Memory B cell (primary cell): ENCODE results near the gene TMEM62.
A peak's percentile ranks its signal among the peaks of the same experiment; 100 is the strongest.
"Not testable (repeated sequence)": the region's sequence is repeated elsewhere in the genome, so short reads cannot be mapped to it uniquely, and the experiment has no call there.

Experiments used
- ATAC-seq: fragments of 150-1000 bp; cut with Tn5 transposase; 2 replicates; pipeline ENCODE4 v1.10.0; 2021; ENCODE audit warnings: low read depth, mild to moderate bottlenecking, moderate library complexity
- DNase-seq, 2 donors: peaks; one replicate each; pipeline ENCODE4 v3.0.0; 2022; ENCODE audit warnings: low spot score in 2 of 2
- H3K27ac Mint-ChIP-seq: one replicate; pipeline ENCODE4 v1.8.0; 2022; ENCODE audit warnings: mild to moderate bottlenecking, moderate library complexity, mixed read lengths
- H3K27me3 Mint-ChIP-seq: one replicate; pipeline ENCODE4 v1.8.0; 2022; ENCODE audit warnings: mixed read lengths
- H3K36me3 Mint-ChIP-seq: one replicate; pipeline ENCODE4 v1.8.0; 2022; ENCODE audit warnings: mild to moderate bottlenecking, mixed read lengths
- H3K4me1 Mint-ChIP-seq: one replicate; pipeline ENCODE4 v1.8.0; 2022; ENCODE audit warnings: mixed read lengths
- H3K4me3 Mint-ChIP-seq: one replicate; pipeline ENCODE4 v1.8.0; 2022; ENCODE audit warnings: mild to moderate bottlenecking, moderate library complexity, mixed read lengths
- H3K9me3 Mint-ChIP-seq: one replicate; pipeline ENCODE4 v1.8.0; 2022; ENCODE audit warnings: mixed read lengths

Gene TMEM62

DNA sequence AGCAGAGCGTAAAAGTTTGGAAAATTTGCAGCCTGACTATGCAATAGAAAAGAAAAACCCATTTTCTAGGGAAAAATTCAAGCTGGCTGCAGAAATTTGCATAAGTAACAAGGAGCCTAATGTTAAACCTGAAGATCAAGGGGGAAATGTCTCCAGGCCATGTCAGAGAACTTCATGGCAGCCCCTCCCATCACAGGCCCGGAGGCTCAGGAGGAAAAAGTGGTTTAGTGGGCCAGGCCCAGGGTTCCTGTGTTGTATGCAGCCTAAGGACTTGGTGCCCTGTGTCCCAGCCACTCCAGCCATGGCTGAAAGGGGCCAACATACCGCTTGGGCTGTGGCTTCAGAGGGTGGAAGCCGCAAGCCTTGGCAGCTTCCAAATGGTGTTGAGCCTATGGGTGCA, 65.2 kb downstream of the TMEM62 start:
- not testable (repeated sequence) for H3K4me3 Mint-ChIP-seq, H3K9me3 Mint-ChIP-seq, ATAC-seq, DNase-seq, H3K27me3 Mint-ChIP-seq
- Mint-ChIP-seq H3K27ac (peak overlapping the region; percentile 2), H3K36me3 (peaks cover 25% of the 10 kb centered on the region), H3K4me1 (peaks cover 13% of the 10 kb centered on the region)

GRCh38 chr15:43198992-43199391, 65.6 kb downstream of the TMEM62 start:
- Mint-ChIP-seq H3K27ac (no peak overlapping the region), H3K4me1 (peaks cover 15% of the 10 kb centered on the region), H3K4me3 (no peak overlapping the region), H3K27me3 (no peaks in the 10 kb centered on the region), H3K36me3 (peaks cover 25% of the 10 kb centered on the region), H3K9me3 (peaks cover 7% of the 10 kb centered on the region)
- DNase-seq (no peak), ATAC-seq (no peak)

DNA sequence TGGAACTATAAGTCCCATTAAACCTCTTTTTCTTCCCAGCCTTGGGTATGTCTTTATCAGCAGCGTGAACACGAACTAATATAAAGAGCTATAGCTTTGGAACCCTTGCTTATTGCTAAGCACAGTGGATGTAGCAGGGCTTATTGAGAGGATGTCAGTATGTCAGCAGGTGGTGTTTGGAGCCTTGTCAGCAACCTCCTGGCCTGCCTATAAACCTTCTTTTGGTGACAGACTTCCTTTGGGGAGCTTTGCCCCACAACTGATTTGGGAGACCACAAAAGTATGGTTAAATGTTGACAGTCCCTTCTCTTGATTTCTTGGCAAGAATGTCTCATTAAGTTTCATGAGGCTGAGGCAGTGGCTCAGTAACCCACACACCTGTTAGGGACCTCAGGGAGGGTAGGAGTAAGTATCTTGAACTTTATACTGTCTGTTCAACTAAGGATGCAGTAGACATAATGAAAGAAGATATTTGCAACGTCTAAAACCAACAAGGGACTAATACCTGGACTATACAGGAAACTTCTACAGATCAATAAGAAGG, 66.6 kb downstream of the TMEM62 start:
- Mint-ChIP-seq H3K4me3 (no peak overlapping the region), H3K36me3 (peaks cover 22% of the 10 kb centered on the region), H3K27me3 (no peaks in the 10 kb centered on the region), H3K4me1 (peaks cover 21% of the 10 kb centered on the region), H3K9me3 (peaks cover 7% of the 10 kb centered on the region), H3K27ac (no peak overlapping the region)
- ATAC-seq, result no peak
- no peak for DNase-seq

- Mint-ChIP-seq H3K36me3 (peaks cover 2% of the 10 kb centered on the region), H3K27me3 (peaks cover 11% of the 10 kb centered on the region), H3K4me1 (peaks cover 10% of the 10 kb centered on the region), H3K27ac (peak overlapping the region; percentile 2), H3K9me3 (peaks cover 1% of the 10 kb centered on the region), H3K4me3 (no peak overlapping the region)
- DNase-seq, result no peak
- peak; percentile 78 for ATAC-seq
These were observed 70.9 kb downstream of the TMEM62 start for GRCh38 chr15:43204016-43204901.

DNA sequence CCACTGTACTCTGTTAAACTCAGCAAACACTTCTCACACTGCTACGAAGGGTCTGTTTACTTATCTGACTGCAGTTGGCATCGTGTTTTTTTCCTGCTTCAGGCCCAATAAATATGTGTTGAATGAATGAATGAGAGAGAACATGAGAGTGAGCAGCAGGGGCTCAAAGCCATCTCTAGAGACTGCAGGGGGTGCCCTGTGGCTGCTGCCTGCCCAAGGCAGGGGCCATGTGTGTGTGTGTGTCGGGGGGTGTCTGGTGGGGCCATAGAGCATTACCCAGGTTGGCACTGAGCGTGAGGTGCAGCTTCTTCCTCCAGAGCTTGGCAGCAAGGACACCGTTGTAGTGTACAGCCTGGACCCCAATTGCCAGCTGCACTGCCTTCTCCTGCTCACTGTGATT, 72.7 kb downstream of the TMEM62 start:
- no peak overlapping the region for H3K27ac Mint-ChIP-seq
- ATAC-seq, result no peak

DNA sequence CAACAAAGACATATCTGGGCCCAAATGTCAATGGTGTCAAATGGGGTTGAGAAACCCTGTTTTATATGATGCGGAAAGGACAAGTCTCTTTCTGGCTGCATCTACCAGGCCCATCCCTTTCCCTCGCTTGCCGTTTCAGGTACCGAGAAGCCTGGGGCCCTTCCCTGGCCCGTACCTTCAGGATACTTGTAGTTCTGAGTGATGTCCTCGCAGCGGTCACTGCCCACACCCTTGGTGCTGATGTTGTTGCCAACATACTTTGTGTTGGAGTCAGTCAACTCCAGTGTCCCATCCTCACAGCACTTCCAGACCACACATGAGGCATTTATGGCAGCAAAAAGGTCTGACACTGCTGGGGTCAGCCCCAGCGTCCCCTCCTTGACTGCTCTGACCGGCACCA, 73.6 kb downstream of the TMEM62 start:
- H3K27me3 Mint-ChIP-seq, result peaks cover 17% of the 10 kb centered on the region

More for the DNA sequence above, 72.7 kb downstream of the TMEM62 start:
- Mint-ChIP-seq H3K9me3 (no peaks in the 10 kb centered on the region), H3K4me1 (peaks cover 8% of the 10 kb centered on the region), H3K27me3 (peaks cover 17% of the 10 kb centered on the region), H3K4me3 (no peak overlapping the region), H3K36me3 (no peaks in the 10 kb centered on the region)
- DNase-seq, result no peak

GRCh38 chr15:43208052-43209002, 74.9 kb downstream of the TMEM62 start:
- DNase-seq (no peak), ATAC-seq (no peak)
- H3K4me1 Mint-ChIP-seq, result peaks cover 8% of the 10 kb centered on the region
- H3K27ac Mint-ChIP-seq, result no peak overlapping the region
- H3K9me3 Mint-ChIP-seq, result no peaks in the 10 kb centered on the region
- H3K27me3 Mint-ChIP-seq, result peaks cover 17% of the 10 kb centered on the region
- H3K36me3 Mint-ChIP-seq, result no peaks in the 10 kb centered on the region
- H3K4me3 Mint-ChIP-seq, result no peak overlapping the region

More for the DNA sequence above, 73.6 kb downstream of the TMEM62 start:
- no peak for DNase-seq
- no peak for ATAC-seq
- H3K36me3 Mint-ChIP-seq, result no peaks in the 10 kb centered on the region
- no peaks in the 10 kb centered on the region for H3K9me3 Mint-ChIP-seq
- H3K27ac Mint-ChIP-seq, result no peak overlapping the region
- H3K4me1 Mint-ChIP-seq, result peaks cover 8% of the 10 kb centered on the region
- no peak overlapping the region for H3K4me3 Mint-ChIP-seq

GRCh38 chr15:43209059-43209824, 75.9 kb downstream of the TMEM62 start:
- H3K4me1 Mint-ChIP-seq, result peaks cover 4% of the 10 kb centered on the region
- H3K4me3 Mint-ChIP-seq, result no peak overlapping the region
- no peaks in the 10 kb centered on the region for H3K9me3 Mint-ChIP-seq
- ATAC-seq (no peak), DNase-seq (no peak)
- peaks cover 17% of the 10 kb centered on the region for H3K27me3 Mint-ChIP-seq
- H3K27ac Mint-ChIP-seq, result no peak overlapping the region
- no peaks in the 10 kb centered on the region for H3K36me3 Mint-ChIP-seq

DNA sequence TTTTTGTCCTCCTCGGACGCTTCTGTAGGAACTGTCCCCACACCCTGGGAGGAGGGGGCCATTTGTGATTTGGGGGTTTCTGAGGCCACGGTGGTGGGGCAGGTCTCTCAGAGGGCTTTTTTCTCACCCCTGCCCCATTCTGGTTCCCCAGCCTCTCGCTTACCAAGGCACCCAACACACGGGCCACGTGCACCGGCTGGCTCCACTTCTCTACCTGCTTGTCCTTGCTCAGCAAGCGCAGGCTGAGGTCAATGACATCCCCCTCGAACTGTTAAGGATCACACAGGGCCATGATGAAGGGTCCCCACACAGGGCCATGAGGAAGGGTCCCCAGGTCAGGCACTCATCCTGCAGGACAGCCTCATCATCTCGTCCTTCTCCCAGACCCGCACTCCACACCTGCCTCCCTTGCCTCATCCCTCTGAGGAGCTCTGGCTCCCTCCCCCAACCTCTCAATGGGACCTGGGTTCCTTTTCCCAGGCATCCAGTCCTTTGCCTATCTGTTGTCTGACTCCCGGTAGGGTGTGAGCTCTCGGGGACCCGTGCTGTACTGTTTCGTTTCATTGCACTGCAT, 76.9 kb downstream of the TMEM62 start:
- DNase-seq (no peak), ATAC-seq (no peak)
- no peaks in the 10 kb centered on the region for H3K36me3 Mint-ChIP-seq
- no peaks in the 10 kb centered on the region for H3K9me3 Mint-ChIP-seq
- no peak overlapping the region for H3K4me3 Mint-ChIP-seq
- H3K4me1 Mint-ChIP-seq, result no peaks in the 10 kb centered on the region
- H3K27me3 Mint-ChIP-seq, result peaks cover 17% of the 10 kb centered on the region
- H3K27ac Mint-ChIP-seq, result no peak overlapping the region

DNA sequence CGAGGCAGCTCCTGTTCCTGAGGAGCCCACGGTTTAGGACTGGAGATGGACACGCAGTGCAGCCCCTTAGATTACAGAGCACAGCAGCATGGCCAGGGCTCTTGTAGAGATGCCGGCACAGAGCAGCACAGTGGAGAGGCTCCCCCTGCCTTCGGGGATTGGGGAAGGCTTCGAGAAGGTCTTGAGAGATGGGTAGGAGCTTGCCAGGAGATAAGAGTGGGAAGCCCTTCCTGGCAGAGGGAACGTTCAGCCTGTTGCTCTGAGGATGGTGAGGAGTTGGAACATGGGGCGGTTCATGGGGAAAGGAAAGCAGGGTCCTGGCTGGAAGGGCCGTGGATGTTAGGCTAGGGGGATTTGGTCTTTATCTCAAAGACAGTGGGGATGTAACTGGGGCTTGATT, 77.4 kb downstream of the TMEM62 start:
- no peaks in the 10 kb centered on the region for H3K9me3 Mint-ChIP-seq
- H3K4me1 Mint-ChIP-seq, result no peaks in the 10 kb centered on the region
- H3K4me3 Mint-ChIP-seq, result no peak overlapping the region
- H3K36me3 Mint-ChIP-seq, result no peaks in the 10 kb centered on the region
- no peak for ATAC-seq
- peaks cover 16% of the 10 kb centered on the region for H3K27me3 Mint-ChIP-seq
- DNase-seq, result no peak
- H3K27ac Mint-ChIP-seq, result no peak overlapping the region

- H3K27me3 Mint-ChIP-seq, result peaks cover 15% of the 10 kb centered on the region
- no peak overlapping the region for H3K27ac Mint-ChIP-seq
- no peak for DNase-seq
- no peaks in the 10 kb centered on the region for H3K9me3 Mint-ChIP-seq
- no peaks in the 10 kb centered on the region for H3K36me3 Mint-ChIP-seq
- no peak overlapping the region for H3K4me3 Mint-ChIP-seq
- ATAC-seq, result no peak
- no peaks in the 10 kb centered on the region for H3K4me1 Mint-ChIP-seq
These were observed 77.9 kb downstream of the TMEM62 start for GRCh38 chr15:43211224-43211735.

DNA sequence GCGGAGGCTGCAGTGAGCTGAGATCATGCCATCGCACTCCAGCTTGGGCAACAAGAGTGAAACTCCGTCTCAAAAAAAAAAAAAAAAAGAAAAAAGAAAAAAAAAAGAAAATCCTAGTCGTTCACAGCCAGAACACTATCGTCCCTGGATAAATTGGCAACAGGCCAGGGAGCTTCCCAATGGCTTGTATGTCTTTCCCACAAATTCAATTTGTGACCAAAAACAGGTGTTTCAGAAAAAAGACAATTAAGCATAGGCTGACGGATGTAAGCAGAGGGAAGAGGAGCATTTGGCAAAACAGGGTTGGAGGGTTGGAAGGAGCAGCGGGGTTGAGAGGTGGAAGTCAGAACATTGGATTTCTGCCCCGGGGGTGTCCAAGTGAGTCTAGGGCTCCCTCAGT, 78.9 kb downstream of the TMEM62 start:
- no peak overlapping the region for H3K4me3 Mint-ChIP-seq
- no peak overlapping the region for H3K27ac Mint-ChIP-seq
- ATAC-seq, result no peak
- H3K9me3 Mint-ChIP-seq, result peaks cover 2% of the 10 kb centered on the region
- no peaks in the 10 kb centered on the region for H3K36me3 Mint-ChIP-seq
- no peaks in the 10 kb centered on the region for H3K4me1 Mint-ChIP-seq
- no peak for DNase-seq
- peaks cover 15% of the 10 kb centered on the region for H3K27me3 Mint-ChIP-seq

DNA sequence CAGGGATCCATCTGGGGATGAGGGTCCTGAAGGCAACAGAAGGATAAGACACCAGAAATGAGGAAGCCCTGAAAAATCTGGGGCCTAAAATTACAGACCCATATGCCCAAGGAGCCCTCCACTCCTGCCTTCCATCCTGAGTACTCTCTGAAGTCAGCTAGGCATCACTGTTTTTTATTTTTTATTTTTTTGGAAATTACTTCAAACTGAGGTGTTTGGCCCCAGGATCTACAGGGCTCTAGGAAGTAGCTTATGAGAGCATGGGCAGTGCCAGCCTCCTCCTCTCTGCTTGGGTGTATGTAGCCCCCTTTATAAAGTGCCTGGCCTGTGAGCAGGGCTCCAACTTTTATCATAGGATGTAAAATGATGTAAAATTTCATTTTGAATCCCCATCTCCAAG, 79.6 kb downstream of the TMEM62 start:
- Mint-ChIP-seq H3K27ac (no peak overlapping the region), H3K36me3 (no peaks in the 10 kb centered on the region), H3K27me3 (peaks cover 12% of the 10 kb centered on the region), H3K4me1 (no peaks in the 10 kb centered on the region), H3K4me3 (no peak overlapping the region), H3K9me3 (peaks cover 2% of the 10 kb centered on the region)
- DNase-seq (no peak), ATAC-seq (no peak)
